OCI-LY7 (cell line): ENCODE data around the gene LRRC71. TPM values are rescaled to one million over a fixed set of nuclear protein-coding genes. Genes with fewer than 3 reads are reported as not detected.

ENCODE experiments used
- BruUV-seq: library from RNA; stranded (reverse); fragments of 400-500 nt; replicated peaks from 2 replicates; lab custom pipeline; 2021; lab: Mats Ljungman, UMichigan
- CTCF ChIA-PET: fragments of 300-600 bp; sonication (Branson Sonifier 250); formaldehyde crosslinking; loops from one replicate; lab custom pipeline; 2022; ENCODE audit warnings: antibody characterized with exemption; ENCODE audit not compliant: unreplicated experiment; lab: Charles Lee
- POLR2A ChIA-PET: fragments of 300-600 bp; sonication (Branson Sonifier 250); formaldehyde crosslinking; loops from one replicate; lab custom pipeline; 2022; ENCODE audit warnings: antibody characterized with exemption; lab: Charles Lee
- DNase-seq: peaks from one replicate; pipeline ENCODE4 v3.0.0-alpha.2; 2015; ENCODE audit warnings: low spot score
- H2AFZ ChIP-seq: fragments of 200-600 bp; sonication (generic), shearing (Covaris generic); 2 replicates; pipeline ENCODE4 v1.6.1; 2014; ENCODE audit warnings: mild to moderate bottlenecking, antibody characterized with exemption, low read length, moderate library complexity
- H3K27ac ChIP-seq: fragments of 200-600 bp; sonication (generic); 2 replicates; pipeline ENCODE4 v1.5.1; 2014; ENCODE audit warnings: mixed run types, low read depth, mild to moderate bottlenecking, moderate library complexity, low read length, inconsistent platforms; ENCODE audit not compliant: poor library complexity, severe bottlenecking
- H3K36me3 ChIP-seq: fragments of 200-600 bp; sonication (generic); 2 replicates; pipeline ENCODE4 v1.6.1; 2014; ENCODE audit warnings: mild to moderate bottlenecking, antibody characterized with exemption, low read length, moderate library complexity, mixed read lengths; ENCODE audit not compliant: insufficient read depth
- H3K4me1 ChIP-seq: fragments of 200-600 bp; sonication (generic); 2 replicates; pipeline ENCODE4 v1.5.1; 2014; ENCODE audit warnings: mild to moderate bottlenecking, low read length; ENCODE audit not compliant: insufficient read depth, poor library complexity, severe bottlenecking
- H3K4me2 ChIP-seq: fragments of 200-600 bp; sonication (generic); 2 replicates; pipeline ENCODE4 v1.6.1; 2014; ENCODE audit warnings: mild to moderate bottlenecking, low read length
- H3K4me3 ChIP-seq: fragments of 200-600 bp; sonication (generic); 2 replicates; pipeline ENCODE4 v1.5.1; 2014; ENCODE audit warnings: mild to moderate bottlenecking, low read depth, low read length; ENCODE audit not compliant: poor library complexity, severe bottlenecking
- H3K79me2 ChIP-seq: fragments of 200-600 bp; sonication (generic); 2 replicates; pipeline ENCODE4 v1.6.1; 2016; ENCODE audit warnings: low read depth, mild to moderate bottlenecking, low read length, moderate library complexity, mixed read lengths; ENCODE audit not compliant: insufficient read depth
- H3K9me2 ChIP-seq: fragments of 200-600 bp; sonication (generic); 2 replicates; pipeline ENCODE4 v1.6.1; 2016; ENCODE audit warnings: mild to moderate bottlenecking, low read length, mixed read lengths; ENCODE audit not compliant: insufficient read depth
- H3K9me3 ChIP-seq: fragments of 200-600 bp; sonication (generic); 2 replicates; pipeline ENCODE4 v1.6.1; 2014; ENCODE audit warnings: mild to moderate bottlenecking, mixed run types, low read length, mixed read lengths
- H4K20me1 ChIP-seq: fragments of 200-600 bp; sonication (generic); 2 replicates; pipeline ENCODE4 v1.6.1; 2014; ENCODE audit warnings: mild to moderate bottlenecking, antibody characterized with exemption, low read length, moderate library complexity, mixed read lengths; ENCODE audit not compliant: insufficient read depth
- CTCF ChIP-seq: fragments of 200-600 bp; sonication (generic); conservative IDR thresholded peaks from 2 replicates; pipeline ENCODE4 v1.5.1; 2014; ENCODE audit warnings: mild to moderate bottlenecking, antibody characterized with exemption, low read length, moderate library complexity, mixed read lengths
- EZH2phosphoT487 ChIP-seq: fragments of 200-600 bp; sonication (generic); IDR thresholded peaks from 2 replicates; pipeline ENCODE4 v1.6.1; 2018; ENCODE audit warnings: low read depth, borderline replicate concordance, mild to moderate bottlenecking, mixed run types, antibody characterized with exemption, low read length, moderate library complexity, mixed read lengths
- intact Hi-C: fragments of 100-400 bp; cut with micrococcal nuclease; formaldehyde crosslinking; loops from one replicate; pipeline ENCODE4 v1.10.0; 2022; ENCODE audit not compliant: unreplicated experiment
- total RNA-seq, 2 experiments: library from RNA; depleted of rRNA in 1 of 2; stranded (reverse); fragments of >200 nt in 1 of 2; shearing (Covaris generic) in 1 of 2; gene quantifications; 2 replicates each; pipeline ENCODE4 v1.2.3, GENCODE V29; 2014 to 2022

The LRRC71 gene
- total RNA-seq, 2 experiments from 2014 or later, result not detected

GRCh38 chr1:156938813-156939212 lies 18.4 kb downstream of the LRRC71 start:
- TF ChIP-seq CTCF (no peak), EZH2phosphoT487 (no peak)
- no peak overlapping the region for H3K27ac ChIP-seq
- no peaks in the 10 kb centered on the region for H4K20me1 ChIP-seq
- ChIA-PET CTCF (no interaction called here), POLR2A (interaction anchor here (0.5 kb wide), 1 partner anchor 81 kb away, joined by 4 read pairs; no protein-coding TSS in a partner anchor)
- no TSS peak for BruUV-seq
- no peak overlapping the region for H3K4me2 ChIP-seq
- no peak for DNase-seq
- no peaks in the 10 kb centered on the region for H3K79me2 ChIP-seq
- no peak overlapping the region for H2AFZ ChIP-seq
- intact Hi-C loops, result no loop called here
- H3K9me3 ChIP-seq, result no peaks in the 10 kb centered on the region
- no peaks in the 10 kb centered on the region for H3K36me3 ChIP-seq
- H3K4me3 ChIP-seq, result no peak overlapping the region
- H3K9me2 ChIP-seq, result no peaks in the 10 kb centered on the region
- H3K4me1 ChIP-seq, result no peaks in the 10 kb centered on the region

- CTCF ChIA-PET, result no interaction called here
- DNase-seq, result no peak
- H3K36me3 ChIP-seq, result no peaks in the 10 kb centered on the region
Measured at GRCh38 chr1:156939786-156940334, 19.4 kb downstream of the LRRC71 start.

More at GRCh38 chr1:156939786-156940334, 19.4 kb downstream of the LRRC71 start:
- intact Hi-C loops, result no loop called here
- Histone ChIP-seq H2AFZ (no peak overlapping the region), H3K27ac (no peak overlapping the region), H3K4me1 (no peaks in the 10 kb centered on the region), H4K20me1 (no peaks in the 10 kb centered on the region), H3K9me3 (no peaks in the 10 kb centered on the region), H3K79me2 (no peaks in the 10 kb centered on the region), H3K4me3 (no peak overlapping the region), H3K4me2 (no peak overlapping the region), H3K9me2 (no peaks in the 10 kb centered on the region)
- TF ChIP-seq EZH2phosphoT487 (no peak), CTCF (no peak)
- POLR2A ChIA-PET, result no interaction called here
- BruUV-seq, result no TSS peak
